Mesenchymal stem cell (in vitro differentiated cells and primary cell): ENCODE measurements around the gene CT47C1.
A peak's percentile ranks its signal among the peaks of the same experiment; 100 is the strongest.

ENCODE experiments used
- DNase-seq: peaks from one replicate; pipeline ENCODE4 v3.0.0-alpha.2; 2013
- H2AFZ ChIP-seq: one replicate; pipeline ENCODE4 v1.6.1; 2013; ENCODE audit warnings: low read depth, mild to moderate bottlenecking, control low read depth, inconsistent platforms, low read length, moderate library complexity
- H2AK5ac ChIP-seq: 2 replicates; pipeline ENCODE4 v1.6.1; 2013; ENCODE audit warnings: low read length, moderate library complexity, mild to moderate bottlenecking, inconsistent platforms; ENCODE audit not compliant: severe bottlenecking
- H2BK120ac ChIP-seq: one replicate; pipeline ENCODE4 v1.6.1; 2013; ENCODE audit warnings: low read depth, mild to moderate bottlenecking, inconsistent platforms, low read length, moderate library complexity
- H2BK12ac ChIP-seq, 2 experiments: one replicate each; pipeline ENCODE4 v1.6.1; 2013; ENCODE audit warnings: inconsistent platforms in 2 of 2, low read length in 2 of 2, mild to moderate bottlenecking in 2 of 2, moderate library complexity in 2 of 2, control low read depth in 1 of 2
- H2BK15ac ChIP-seq: one replicate; pipeline ENCODE4 v1.6.1; 2013; ENCODE audit warnings: mild to moderate bottlenecking, low read depth, inconsistent platforms; ENCODE audit not compliant: poor library complexity, severe bottlenecking
- H2BK5ac ChIP-seq: 2 replicates; pipeline ENCODE4 v1.6.1; 2013; ENCODE audit warnings: low read depth, mild to moderate bottlenecking, low read length, control low read depth, inconsistent platforms; ENCODE audit not compliant: poor library complexity, severe bottlenecking
- H3K14ac ChIP-seq, 2 experiments: one replicate each; pipeline ENCODE4 v1.6.1; 2013; ENCODE audit warnings: inconsistent platforms in 2 of 2, low read length in 2 of 2, control low read depth in 1 of 2, mild to moderate bottlenecking in 1 of 2, moderate library complexity in 1 of 2
- H3K18ac ChIP-seq, 2 experiments: one replicate each; pipeline ENCODE4 v1.6.1; 2013; ENCODE audit warnings: inconsistent platforms in 2 of 2, low read length in 2 of 2, control low read depth in 1 of 2, low read depth in 1 of 2, mild to moderate bottlenecking in 1 of 2
- H3K23ac ChIP-seq, 2 experiments: one replicate each; pipeline ENCODE4 v1.6.1; 2013; ENCODE audit warnings: inconsistent platforms in 2 of 2, low read length in 2 of 2, mild to moderate bottlenecking in 2 of 2, moderate library complexity in 2 of 2, control low read depth in 1 of 2
- H3K27ac ChIP-seq: 2 replicates; pipeline ENCODE4 v1.5.1; 2013; ENCODE audit warnings: mild to moderate bottlenecking, moderate library complexity, low read length, control low read depth, inconsistent platforms; ENCODE audit not compliant: poor library complexity, severe bottlenecking
- H3K27me3 ChIP-seq, 2 experiments: 2 replicates each; pipeline versions ENCODE4 v1.6.1 to v1.7.0; 2013; ENCODE audit warnings: low read length in 2 of 2, mild to moderate bottlenecking in 2 of 2, moderate library complexity in 2 of 2, control low read depth in 1 of 2, inconsistent platforms in 1 of 2; ENCODE audit not compliant: control insufficient read depth in 1 of 2, insufficient read depth in 1 of 2
- H3K36me3 ChIP-seq, 2 experiments: 2 replicates each; pipeline versions ENCODE4 v1.6.1 to v1.7.0; 2013; ENCODE audit warnings: low read length in 2 of 2, control low read depth in 1 of 2, inconsistent platforms in 1 of 2, low read depth in 1 of 2, mild to moderate bottlenecking in 1 of 2; ENCODE audit not compliant: insufficient read depth in 2 of 2, control insufficient read depth in 1 of 2
- H3K4ac ChIP-seq, 2 experiments: one replicate each; pipeline ENCODE4 v1.6.1; 2013; ENCODE audit warnings: inconsistent platforms in 2 of 2, low read length in 2 of 2, mild to moderate bottlenecking in 2 of 2, moderate library complexity in 2 of 2, control low read depth in 1 of 2, low read depth in 1 of 2
- H3K4me1 ChIP-seq: 2 replicates; pipeline ENCODE4 v1.6.1; 2013; ENCODE audit warnings: low read depth, low read length, control low read depth; ENCODE audit not compliant: control insufficient read depth, insufficient read depth
- H3K4me2 ChIP-seq: 2 replicates; pipeline ENCODE4 v1.6.1; 2013; ENCODE audit warnings: low read length, mild to moderate bottlenecking, inconsistent platforms; ENCODE audit not compliant: poor library complexity, severe bottlenecking
- H3K4me3 ChIP-seq, 2 experiments: 2 replicates each; pipeline versions ENCODE4 v1.5.1 to v1.7.0; 2013; ENCODE audit warnings: low read length in 2 of 2, mild to moderate bottlenecking in 2 of 2, control low read depth in 1 of 2, low read depth in 1 of 2; ENCODE audit not compliant: insufficient read depth in 1 of 2
- H3K79me1 ChIP-seq: replicated peaks from 2 replicates; pipeline ENCODE4 v1.6.1; 2013; ENCODE audit warnings: mild to moderate bottlenecking, control low read depth, low read length, inconsistent platforms; ENCODE audit not compliant: poor library complexity, severe bottlenecking
- H3K9ac ChIP-seq: 2 replicates; pipeline ENCODE4 v1.7.0; 2013; ENCODE audit warnings: mild to moderate bottlenecking, low read length, moderate library complexity
- H3K9me3 ChIP-seq: 2 replicates; pipeline ENCODE4 v1.7.0; 2013; ENCODE audit warnings: mild to moderate bottlenecking, low read length; ENCODE audit not compliant: control insufficient read depth
- H4K8ac ChIP-seq: one replicate; pipeline ENCODE4 v1.6.1; 2013; ENCODE audit warnings: inconsistent platforms, mild to moderate bottlenecking, low read length, moderate library complexity
- H4K91ac ChIP-seq: one replicate; pipeline ENCODE4 v1.6.1; 2013; ENCODE audit warnings: mild to moderate bottlenecking, low read length, inconsistent platforms
- WGBS: methylation state at CpG from one replicate; pipeline ENCODE4 v1.1.7; 2013; ENCODE audit warnings: mixed read lengths; 5-methylcytosine and 5-hydroxymethylcytosine counted together

The CT47C1 gene

GRCh38 chrX:119045884-119046283, 26.9 kb upstream of the CT47C1 start:
- Histone ChIP-seq H2AFZ (no peak overlapping the region), H3K9me3 (no peaks in the 10 kb centered on the region), H3K23ac (no peak overlapping the region), H4K8ac (no peak overlapping the region), H4K91ac (no peak overlapping the region), H3K4ac (no peak overlapping the region), H2BK120ac (no peak overlapping the region), H3K18ac (no peak overlapping the region), H2AK5ac (no peak overlapping the region), H3K79me1 (no peaks in the 10 kb centered on the region), H2BK15ac (no peak overlapping the region), H3K27me3 (peaks cover 0 to 8% of the 10 kb centered on the region in 2 experiments), H3K14ac (no peak overlapping the region), H3K36me3 (no peaks in the 10 kb centered on the region), H2BK5ac (no peak overlapping the region), H3K27ac (no peak overlapping the region), H2BK12ac (no peak overlapping the region), H3K4me1 (peaks cover 2% of the 10 kb centered on the region), H3K4me3 (no peak overlapping the region), H3K9ac (no peak overlapping the region), H3K4me2 (no peak overlapping the region)
- WGBS = 80% methylated on average over 1 of the region's 2 CpGs
- DNase-seq = no peak

GRCh38 chrX:119055687-119056086, 17.1 kb upstream of the CT47C1 start:
- Histone ChIP-seq H2BK120ac (no peak overlapping the region), H3K9ac (no peak overlapping the region)
- WGBS = 15% methylated on average over 1 of the region's 2 CpGs

GRCh38 chrX:119062750-119063374, 9.9 kb upstream of the CT47C1 start:
- Histone ChIP-seq H3K36me3 (no peaks in the 10 kb centered on the region), H2AFZ (no peak overlapping the region), H3K4ac (no peak overlapping the region), H3K4me1 (no peaks in the 10 kb centered on the region), H3K27ac (no peak overlapping the region), H2BK120ac (no peak overlapping the region), H2AK5ac (no peak overlapping the region), H4K8ac (no peak overlapping the region), H3K79me1 (no peaks in the 10 kb centered on the region), H3K4me2 (no peak overlapping the region), H3K23ac (no peak overlapping the region), H3K4me3 (no peak overlapping the region), H4K91ac (no peak overlapping the region), H2BK5ac (no peak overlapping the region), H3K9me3 (no peaks in the 10 kb centered on the region), H2BK12ac (no peak overlapping the region), H3K9ac (no peak overlapping the region), H2BK15ac (no peak overlapping the region), H3K14ac (no peak overlapping the region), H3K27me3 (peaks cover 0 to 23% of the 10 kb centered on the region in 2 experiments), H3K18ac (peak overlapping the region in 1 of 2 experiments; percentile 12)
- 47% methylated on average over 6 of the region's 6 CpGs for WGBS
- no peak for DNase-seq

More at GRCh38 chrX:119055687-119056086, 17.1 kb upstream of the CT47C1 start:
- Histone ChIP-seq H3K27me3 (peaks cover 0 to 7% of the 10 kb centered on the region in 2 experiments), H3K4me2 (no peak overlapping the region), H3K27ac (no peak overlapping the region), H2BK5ac (no peak overlapping the region), H3K9me3 (no peaks in the 10 kb centered on the region), H2AFZ (no peak overlapping the region), H3K79me1 (no peaks in the 10 kb centered on the region), H3K18ac (no peak overlapping the region), H3K4me1 (no peaks in the 10 kb centered on the region), H2BK12ac (no peak overlapping the region), H3K4me3 (no peak overlapping the region), H2BK15ac (no peak overlapping the region), H3K36me3 (no peaks in the 10 kb centered on the region), H4K91ac (no peak overlapping the region), H3K14ac (no peak overlapping the region), H4K8ac (no peak overlapping the region), H3K4ac (no peak overlapping the region), H3K23ac (no peak overlapping the region), H2AK5ac (no peak overlapping the region)
- DNase-seq = no peak

- no peak overlapping the region for H3K4ac ChIP-seq
- H3K14ac ChIP-seq = no peak overlapping the region
- no peak overlapping the region for H2AK5ac ChIP-seq
- H3K9ac ChIP-seq = no peak overlapping the region
- H3K27ac ChIP-seq = no peak overlapping the region
- peaks cover 0 to 28% of the 10 kb centered on the region in 2 experiments for H3K27me3 ChIP-seq
- H3K79me1 ChIP-seq = no peaks in the 10 kb centered on the region
- H2AFZ ChIP-seq = no peak overlapping the region
- no peak overlapping the region for H4K8ac ChIP-seq
- no peak overlapping the region for H2BK15ac ChIP-seq
- no peak overlapping the region for H3K23ac ChIP-seq
- WGBS = 89% methylated on average over 4 of the region's 7 CpGs
- H3K4me2 ChIP-seq = no peak overlapping the region
- H3K9me3 ChIP-seq = no peaks in the 10 kb centered on the region
- no peak overlapping the region for H2BK12ac ChIP-seq
- no peak overlapping the region for H3K18ac ChIP-seq
- no peak overlapping the region for H2BK120ac ChIP-seq
- no peak overlapping the region for H3K4me3 ChIP-seq
- H3K4me1 ChIP-seq = no peaks in the 10 kb centered on the region
- DNase-seq = no peak
- H4K91ac ChIP-seq = no peak overlapping the region
- no peaks in the 10 kb centered on the region for H3K36me3 ChIP-seq
- no peak overlapping the region for H2BK5ac ChIP-seq
These were observed 9.4 kb upstream of the CT47C1 start for GRCh38 chrX:119063428-119063827.
